Measurements from ENCODE around the gene SECISBP2. TPM values are rescaled to one million over a fixed set of nuclear protein-coding genes. Genes with fewer than 3 reads are reported as not detected.
"Not testable (repeated sequence)": the region's sequence is repeated elsewhere in the genome, so short reads cannot be mapped to it uniquely, and the experiment has no call there.

The SECISBP2 gene
- total RNA-seq, 2 experiments from 2014 or later, result 40.4 to 42.5 TPM

- ChIA-PET POLR2A (no interaction called here), CTCF (interaction anchor here (1.8 to 4.0 kb wide), 2 partner anchors 11 to 98 kb away, joined by 5 to 12 read pairs; no protein-coding TSS in a partner anchor)
- peaks cover 29% of the 10 kb centered on the region for H3K4me1 Mint-ChIP-seq (ENCODE audit: low read depth)
- no peak for TF ChIP-seq CTCF (IDR thresholded peaks at IDR 0.05)
- H3K36me3 Mint-ChIP-seq (ENCODE audit: low read depth), result peaks cover 7% of the 10 kb centered on the region
- ATAC-seq (peak; percentile 46), DNase-seq (no peak)
- intact Hi-C loops (cut with micrococcal nuclease), result loop anchor here (5.0 kb wide), 1 partner anchor 95 kb away; no protein-coding TSS in a partner anchor
- H3K9me3 Mint-ChIP-seq, result peaks cover 24% of the 10 kb centered on the region
- H3K4me3 Mint-ChIP-seq, result no peak overlapping the region
- peaks cover 2% of the 10 kb centered on the region for H3K27me3 Mint-ChIP-seq
- no peak overlapping the region for H3K27ac Mint-ChIP-seq
Measured at GRCh38 chr9:89277454-89277853, 40.8 kb upstream of the SECISBP2 start.

- POLR2A ChIA-PET, result no interaction called here
- H3K27ac Mint-ChIP-seq, result no peak overlapping the region
- DNase-seq (no peak), ATAC-seq (no peak)
- peaks cover 29% of the 10 kb centered on the region for H3K4me1 Mint-ChIP-seq (ENCODE audit: low read depth)
- intact Hi-C loops (cut with micrococcal nuclease), result loop anchor here (5.0 kb wide), 1 partner anchor 96 kb away; no protein-coding TSS in a partner anchor
- no peak overlapping the region for H3K4me3 Mint-ChIP-seq
- CTCF ChIA-PET, result interaction anchor here (0.7 to 4.0 kb wide), 22 partner anchors 12 to 685 kb away, joined by 3 to 12 read pairs (median 3); no protein-coding TSS in a partner anchor
- TF ChIP-seq CTCF (IDR thresholded peaks at IDR 0.05), result no peak
- no peaks in the 10 kb centered on the region for H3K27me3 Mint-ChIP-seq
- H3K9me3 Mint-ChIP-seq, result peaks cover 18% of the 10 kb centered on the region
- H3K36me3 Mint-ChIP-seq (ENCODE audit: low read depth), result peaks cover 7% of the 10 kb centered on the region
Measured at GRCh38 chr9:89278551-89278950, 39.7 kb upstream of the SECISBP2 start.

- peaks cover 11% of the 10 kb centered on the region for H3K9me3 Mint-ChIP-seq
- intact Hi-C loops (cut with micrococcal nuclease), result loop anchor here (5.0 kb wide), 1 partner anchor 97 kb away; no protein-coding TSS in a partner anchor
- ChIA-PET POLR2A (interaction anchor here (0.6 kb wide), 1 partner anchor 161 kb away, joined by 3 read pairs; no protein-coding TSS in a partner anchor), CTCF (interaction anchor here (0.7 to 4.0 kb wide), 22 partner anchors 12 to 686 kb away, joined by 3 to 12 read pairs (median 3); no protein-coding TSS in a partner anchor)
- DNase-seq (peak; percentile 34), ATAC-seq (peak; percentile 53)
- H3K27ac Mint-ChIP-seq, result no peak overlapping the region
- H3K27me3 Mint-ChIP-seq, result no peaks in the 10 kb centered on the region
- peak; percentile 89 for TF ChIP-seq CTCF (IDR thresholded peaks at IDR 0.05)
- peaks cover 3% of the 10 kb centered on the region for H3K36me3 Mint-ChIP-seq (ENCODE audit: low read depth)
- H3K4me3 Mint-ChIP-seq, result no peak overlapping the region
- H3K4me1 Mint-ChIP-seq (ENCODE audit: low read depth), result peaks cover 29% of the 10 kb centered on the region
Measured at GRCh38 chr9:89278997-89279739, 39.1 kb upstream of the SECISBP2 start.

- ATAC-seq, result no peak
- ChIA-PET CTCF (interaction anchor here (4.0 kb wide), 1 partner anchor 15 kb away, joined by 12 read pairs; no protein-coding TSS in a partner anchor), POLR2A (no interaction called here)
- Mint-ChIP-seq H3K27me3 (no peaks in the 10 kb centered on the region), H3K9me3 (no peaks in the 10 kb centered on the region), H3K4me3 (no peak overlapping the region), H3K27ac (no peak overlapping the region), H3K4me1 (ENCODE audit: low read depth) (peaks cover 21% of the 10 kb centered on the region), H3K36me3 (ENCODE audit: low read depth) (no peaks in the 10 kb centered on the region)
- intact Hi-C loops (cut with micrococcal nuclease), result no loop called here
- no peak for TF ChIP-seq CTCF (IDR thresholded peaks at IDR 0.05)
- DNase-seq, result no peak
Measured at GRCh38 chr9:89281106-89281505, 37.2 kb upstream of the SECISBP2 start.

- H3K27ac Mint-ChIP-seq; CTCF ChIA-PET; ATAC-seq; H3K36me3 Mint-ChIP-seq (ENCODE audit: low read depth); intact Hi-C loops (cut with micrococcal nuclease); H3K27me3 Mint-ChIP-seq; H3K9me3 Mint-ChIP-seq; DNase-seq; H3K4me3 Mint-ChIP-seq; POLR2A ChIA-PET: not testable (repeated sequence)
- peaks cover 15% of the 10 kb centered on the region for H3K4me1 Mint-ChIP-seq (ENCODE audit: low read depth)
Measured at GRCh38 chr9:89282248-89282968, 35.9 kb upstream of the SECISBP2 start.

All from activated CD8-positive, alpha-beta T cell treated with anti-CD3 and anti-CD28 coated beads for 36 hours (primary cell).